ELR (cell line): ENCODE data around the gene LYPD1.

Experiments used
- DNase-seq: peaks from one replicate; pipeline ENCODE4 v3.0.0-alpha.2; 2015; ENCODE audit warnings: low read depth

The LYPD1 gene

GRCh38 chr2:132595186-132595585 is 74.8 kb downstream of the LYPD1 start:
- DNase-seq = no peak
